Measurements from ENCODE around the gene MTFP1. TPM values are rescaled to one million over a fixed set of nuclear protein-coding genes. Genes with fewer than 3 reads are reported as not detected.

The MTFP1 gene
- total and polyA plus RNA-seq, 2 of the 4 experiments (the other 2 are of a cell fraction): 7.3 to 7.7 TPM

- no peak overlapping the region for H3K18ac ChIP-seq (ENCODE audit: low read depth, low read length)
- CTCF ChIA-PET: interaction anchor here (1.5 kb wide), 1 partner anchor 92 kb away, joined by 3 read pairs; no protein-coding TSS in a partner anchor
- H3K9ac ChIP-seq (ENCODE audit: low read depth, low read length): no peak overlapping the region
- 97% methylated on average over 5 of the region's 20 CpGs; no CpG with 5 or more reads in 1 of the 2 experiments for WGBS, 2 experiments (ENCODE audit: extremely low coverage in 2 of 2, insufficient read length in 1 of 2)
- no peak overlapping the region for H3K56ac ChIP-seq (ENCODE audit: extremely low read depth, insufficient read depth, low read length)
- H2AFZ ChIP-seq (replicated peaks; ENCODE audit: low read length, poor library complexity): no peak overlapping the region
- H4K8ac ChIP-seq (ENCODE audit: low read depth in 2 of 2, low read length in 2 of 2): no peak overlapping the region
- POLR2A ChIA-PET (ENCODE audit: unreplicated experiment): no interaction called here
- DNase-seq (no peak), ATAC-seq (ENCODE audit: low read depth) (no peak)
- TF ChIP-seq RFX5 (IDR thresholded peaks at IDR 0.05; ENCODE audit: low read depth, low read length) (no peak), FOS (IDR thresholded peaks at IDR 0.05; ENCODE audit: low read depth, low read length) (no peak), CTCF (conservative IDR thresholded peaks at IDR 0.05; ENCODE audit: low read depth, low read length) (no peak), BHLHE40 (IDR thresholded peaks at IDR 0.05; ENCODE audit: low read depth, low read length) (no peak), MAZ (IDR thresholded peaks at IDR 0.05; ENCODE audit: borderline replicate concordance, low read depth, low read length) (no peak), POLR2A (IDR thresholded peaks at IDR 0.05; ENCODE audit: low read depth, low read length) (no peak)
- no peak overlapping the region for H3K4me3 ChIP-seq (ENCODE audit: insufficient read depth, low read depth, low read length)
- H3K27me3 ChIP-seq (ENCODE audit: control insufficient read depth, insufficient read depth, low read length): no peaks in the 10 kb centered on the region
- H3K79me1 ChIP-seq (ENCODE audit: low read depth in 1 of 2, low read length in 2 of 2): no peaks in the 10 kb centered on the region; a peak in 1 of 4 replicates
- H4K20me1 ChIP-seq (ENCODE audit: insufficient read depth, low read length): 0 out of 2 replicates have a peak, but pooled peaks cover 4% of the 10 kb centered on the region
- H3K9me1 ChIP-seq (ENCODE audit: insufficient read depth, low read length): no peaks in the 10 kb centered on the region
- no peak overlapping the region for H3K14ac ChIP-seq (replicated peaks; ENCODE audit: low read depth, low read length)
- no peaks in the 10 kb centered on the region for H3K9me3 ChIP-seq (ENCODE audit: control insufficient read depth, insufficient read depth, low read length)
- in situ Hi-C loops (cut with MboI; ENCODE audit: low sequenced_read_pairs) (no loop called here), intact Hi-C loops (cut with micrococcal nuclease) (no loop called here), dilution Hi-C loops (cut with HindIII; ENCODE audit: low sequenced_read_pairs, unreplicated experiment) (no loop called here)
- peaks cover 63% of the 10 kb centered on the region for H3K36me3 ChIP-seq (ENCODE audit: control insufficient read depth, insufficient read depth, low read length)
- no peaks in the 10 kb centered on the region for H3K4me1 ChIP-seq (ENCODE audit: control insufficient read depth, insufficient read depth, low read length)
- no peak overlapping the region for H3K27ac ChIP-seq (ENCODE audit: insufficient read depth, low read length)
- no peak overlapping the region for H2BK5ac ChIP-seq (ENCODE audit: low read depth, low read length, poor library complexity, severe bottlenecking)
- BruUV-seq (replicated peaks): no TSS peak
- no peak overlapping the region for H2AK9ac ChIP-seq (replicated peaks; ENCODE audit: low read depth, low read length, poor library complexity)
- no peak overlapping the region for H2BK120ac ChIP-seq (ENCODE audit: low read depth, low read length)
- H2BK15ac ChIP-seq (ENCODE audit: low read depth, low read length): no peak overlapping the region
- H3K23ac ChIP-seq (ENCODE audit: low read depth, low read length): no peak overlapping the region
- no peak overlapping the region for H2BK20ac ChIP-seq (ENCODE audit: low read depth, low read length)
- H4K5ac ChIP-seq (ENCODE audit: low read depth, low read length): no peak overlapping the region
- no peak overlapping the region for H3K4me2 ChIP-seq (ENCODE audit: low read depth, low read length)
- H3K4ac ChIP-seq (ENCODE audit: low read depth, low read length): no peak overlapping the region
- no peak overlapping the region for H2AK5ac ChIP-seq (ENCODE audit: low read depth, low read length)
- H4K91ac ChIP-seq (ENCODE audit: insufficient read depth, low read depth, low read length): no peak overlapping the region
These were observed 45.6 kb upstream of the MTFP1 start for GRCh38 chr22:30380011-30380410.
